ENCODE data around the gene HDAC7.

Gene HDAC7

DNA sequence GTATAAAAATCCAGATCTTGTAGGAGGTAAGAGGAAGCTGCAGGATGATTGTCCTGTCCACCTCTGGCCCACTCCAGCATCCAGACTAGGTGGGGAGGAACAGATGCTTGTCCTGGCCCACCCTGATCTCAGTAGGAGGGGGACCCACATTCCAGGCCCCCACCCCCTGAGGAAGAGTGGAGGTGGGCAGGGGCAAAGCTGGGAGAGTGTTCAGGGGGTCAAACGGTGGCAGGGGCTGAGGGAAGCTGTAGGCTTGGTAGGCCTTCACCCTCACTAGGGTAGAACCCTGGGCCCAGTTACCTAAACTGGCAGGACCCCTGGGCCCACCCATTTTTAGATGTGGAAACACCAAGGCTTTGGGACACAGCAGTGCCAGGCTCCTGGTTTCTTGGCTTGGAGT lies 42.6 kb downstream of the HDAC7 start:
- DNase-seq = no peak

DNA sequence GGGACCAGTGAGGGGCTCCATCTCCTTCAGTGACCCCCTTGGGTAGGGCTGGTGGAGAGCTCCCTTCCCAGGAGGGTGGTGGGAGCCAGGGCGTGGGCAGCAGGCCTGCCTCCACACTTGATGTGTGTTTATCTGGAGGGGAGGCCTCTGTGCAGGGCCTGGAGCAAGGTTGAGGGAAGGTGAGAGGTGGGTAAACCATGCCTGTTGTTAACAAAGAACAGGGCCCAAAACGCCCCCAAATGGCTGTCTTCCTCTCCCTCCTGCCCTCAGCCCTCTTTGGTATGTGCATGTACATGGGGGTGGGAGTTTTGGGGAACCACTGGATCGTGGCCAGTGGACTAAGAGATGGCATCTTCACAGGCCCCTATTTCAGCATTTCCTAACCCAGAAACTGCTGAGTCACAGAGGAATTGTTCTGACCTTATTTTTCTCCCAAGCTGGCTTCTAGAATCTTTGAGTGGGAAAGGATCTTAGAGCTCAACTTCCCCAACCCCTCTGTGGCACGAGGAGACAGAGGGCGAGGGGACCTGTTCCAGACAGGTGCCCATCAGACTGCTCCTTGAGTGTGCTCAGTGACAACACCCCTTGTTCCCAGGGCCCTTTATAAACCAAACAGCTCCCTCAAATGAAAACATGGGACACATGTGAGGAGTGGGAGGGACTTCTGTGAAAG lies 43.1 kb downstream of the HDAC7 start:
- DNase-seq = no peak

DNA sequence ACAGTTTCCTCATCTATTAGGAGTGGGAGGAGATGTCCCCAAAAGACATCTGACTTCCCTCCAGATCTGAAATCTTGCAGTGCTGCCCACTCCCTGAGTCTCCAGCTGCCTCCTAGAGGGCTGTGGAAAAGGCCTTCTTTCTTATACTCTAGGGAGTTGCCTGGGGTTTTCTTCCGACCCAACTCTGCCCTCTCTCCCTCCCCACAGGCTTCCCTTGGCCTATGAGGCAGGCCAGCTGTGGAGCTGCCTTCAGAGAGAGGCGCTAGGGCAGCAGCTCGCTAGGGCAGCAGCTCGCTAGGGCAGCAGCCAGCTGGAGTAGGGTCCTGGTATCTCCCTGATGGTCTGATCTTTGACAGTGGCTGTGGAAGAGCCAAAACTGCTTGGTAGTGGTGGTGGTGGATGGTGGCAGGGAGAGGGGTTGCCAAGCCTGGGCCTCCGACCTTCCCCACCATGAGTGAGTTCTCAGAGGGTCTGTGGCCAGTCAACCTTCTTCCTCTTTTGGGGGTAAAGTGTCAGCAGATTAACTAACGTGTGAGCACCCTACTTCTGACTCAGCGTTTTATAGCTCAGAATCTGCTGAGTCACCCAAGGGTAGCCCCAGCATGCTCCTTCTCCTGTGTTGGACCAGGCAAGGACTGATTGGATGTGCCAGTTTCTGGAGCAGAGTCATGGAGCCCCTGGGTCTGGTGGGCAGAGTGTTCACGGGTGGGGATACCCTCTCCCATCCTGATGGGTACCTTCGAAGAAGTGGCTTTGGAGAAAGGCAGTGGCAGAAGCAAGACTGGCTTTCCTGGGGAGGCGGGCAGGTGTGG lies 44.4 kb downstream of the HDAC7 start:
- DNase-seq = no peak

DNA sequence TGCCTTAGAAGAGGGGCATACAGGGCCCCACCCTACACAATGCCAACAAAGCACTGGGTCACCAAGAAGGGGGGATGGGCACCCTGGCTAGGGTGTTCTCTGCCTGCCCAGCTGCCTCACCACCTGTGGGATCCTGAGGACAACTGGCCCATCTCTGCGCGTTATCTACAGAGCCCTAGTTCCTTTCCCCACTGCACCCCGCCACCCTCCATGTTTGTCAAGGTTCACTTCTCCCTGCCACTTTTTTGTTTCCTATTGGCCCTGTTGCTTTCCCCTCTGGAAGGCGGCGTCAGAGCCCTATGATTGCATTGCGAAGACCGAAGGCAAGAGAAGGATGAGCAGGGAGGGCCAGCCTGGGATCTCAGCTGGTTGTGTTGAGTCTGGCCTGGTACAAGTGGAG lies 45.0 kb downstream of the HDAC7 start:
- DNase-seq = no peak

- DNase-seq = no peak
Observed at GRCh38 chr12:47773858-47774580, 45.7 kb downstream of the HDAC7 start.

- peak; percentile 62 for DNase-seq
Observed at GRCh38 chr12:47773062-47773857, 46.4 kb downstream of the HDAC7 start, which contains the start of gene SLC48A1. Gene SLC48A1 (plus strand): TSS chr12:47773238. CDS start chr12:47773305, 67 bp downstream.

- DNase-seq = no peak
Observed at GRCh38 chr12:47772738-47773061, 47.0 kb downstream of the HDAC7 start.

GRCh38 chr12:47772094-47772660 lies 47.5 kb downstream of the HDAC7 start:
- DNase-seq = no peak

GRCh38 chr12:47771304-47771703 lies 48.4 kb downstream of the HDAC7 start:
- no peak for DNase-seq

DNA sequence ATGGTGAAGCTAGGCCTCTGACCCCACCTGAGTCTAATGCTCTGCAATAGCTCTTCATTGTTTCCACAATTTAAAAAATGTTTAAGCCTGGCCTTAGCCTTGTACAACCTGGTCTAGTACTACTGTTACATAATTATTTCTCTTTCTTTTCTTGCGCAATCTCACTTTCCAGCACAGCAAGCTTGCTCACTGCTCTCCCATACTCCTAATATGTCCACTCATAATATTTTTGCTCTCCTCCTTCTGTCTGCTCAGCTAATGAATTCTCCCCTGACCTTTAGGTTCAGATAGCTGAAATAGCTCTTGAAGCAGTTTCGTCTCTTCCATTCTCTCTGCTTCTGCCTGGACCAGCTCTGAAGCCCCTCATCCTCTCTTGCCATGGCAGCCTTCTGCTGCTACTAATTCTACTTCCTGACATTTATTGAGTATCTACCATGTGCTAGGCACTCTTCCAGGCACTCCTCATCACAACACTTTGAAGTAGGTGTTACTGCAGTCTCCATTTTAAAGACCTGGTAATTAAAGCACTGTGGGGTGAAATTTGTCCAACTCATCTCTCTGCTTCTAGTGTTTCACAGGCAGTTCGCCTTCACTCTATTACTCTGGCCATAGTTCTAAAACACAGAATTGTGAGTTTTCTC lies 49.5 kb downstream of the HDAC7 start:
- DNase-seq = no peak

DNA sequence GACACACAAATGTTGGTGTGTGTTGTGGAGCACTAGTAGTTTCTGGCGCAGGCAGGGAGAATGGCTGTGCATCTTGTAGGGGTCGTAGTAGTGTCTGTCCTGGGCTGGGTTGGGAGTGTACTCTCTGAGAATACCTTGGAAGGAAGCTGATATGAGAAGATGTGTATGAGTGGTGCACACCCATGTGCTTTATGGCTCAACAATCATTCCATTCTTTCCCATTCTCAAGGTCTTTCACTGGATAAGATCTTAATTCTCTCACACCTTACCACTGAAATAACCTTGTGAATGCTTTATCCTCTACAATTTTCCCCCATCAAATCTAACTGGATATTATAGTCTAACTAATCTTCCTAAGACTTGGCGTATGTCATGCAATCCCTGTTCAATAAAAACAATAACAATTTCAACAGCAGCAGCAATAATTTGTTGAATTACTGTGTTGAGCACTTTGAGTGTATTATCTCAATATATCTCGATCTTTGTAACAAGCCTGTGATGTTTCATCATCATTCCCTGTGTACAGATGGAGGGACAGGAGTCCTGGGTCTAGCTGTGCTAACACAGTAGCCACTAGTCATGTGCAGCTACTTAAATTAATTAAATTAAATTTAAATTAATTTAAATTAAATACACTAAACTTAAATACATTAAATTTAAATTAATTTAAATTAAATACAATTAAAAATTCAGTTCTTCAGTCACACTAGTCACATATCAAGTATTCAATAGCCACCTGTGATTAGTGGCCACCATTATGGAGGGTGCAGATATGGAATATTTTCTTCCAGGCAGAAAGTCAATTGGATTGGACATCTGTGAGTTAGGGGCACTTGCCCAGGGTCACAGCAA lies 50.2 kb downstream of the HDAC7 start:
- DNase-seq = no peak

DNA sequence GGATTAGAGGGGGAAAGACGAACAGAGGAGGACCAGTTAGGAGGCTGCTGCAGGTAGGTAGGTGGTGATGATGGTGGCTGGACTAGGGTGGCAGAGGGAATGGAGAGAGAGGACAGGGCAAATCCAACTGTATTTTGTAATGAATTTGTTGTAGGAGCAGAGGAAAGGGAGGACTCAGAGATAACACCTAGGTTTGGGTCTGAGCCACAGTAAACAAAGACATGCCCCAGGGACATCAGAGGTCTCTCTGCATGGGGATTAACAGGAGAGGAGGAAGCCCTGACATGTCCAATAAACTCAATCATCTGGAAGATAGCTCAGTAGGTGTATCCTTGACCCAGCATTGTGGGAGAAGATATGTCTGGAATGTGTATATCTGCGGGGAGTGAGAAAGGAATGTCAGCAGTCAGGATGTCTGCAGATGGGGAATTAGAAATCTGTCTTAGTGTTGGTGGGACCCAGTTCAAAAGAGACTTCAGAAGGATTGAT lies 51.3 kb downstream of the HDAC7 start:
- no peak for DNase-seq

DNA sequence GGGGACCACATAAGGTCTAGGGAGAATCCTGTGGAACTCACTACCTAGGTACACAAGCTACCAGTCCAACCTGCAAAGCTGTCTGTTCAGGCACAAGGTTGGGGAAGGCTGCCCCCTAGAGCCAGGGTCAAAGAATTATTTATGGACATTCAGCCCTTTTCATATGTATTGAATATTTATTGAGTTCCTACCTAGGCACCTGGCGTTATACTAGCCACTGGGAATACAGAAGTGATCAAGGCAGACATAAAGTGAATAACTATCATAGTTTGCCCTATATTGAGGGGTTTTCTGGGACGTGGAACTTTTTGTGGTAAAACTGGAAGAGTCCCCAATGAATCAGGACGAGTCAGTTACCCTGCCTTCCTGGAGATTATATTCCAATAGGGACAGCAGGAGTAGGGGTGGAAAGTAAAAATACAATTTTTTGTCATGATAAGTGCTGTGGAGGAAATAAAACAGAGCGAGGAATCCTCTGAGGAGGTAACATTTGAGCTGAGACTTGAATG lies 52.4 kb downstream of the HDAC7 start:
- peak; percentile 81 for DNase-seq

- DNase-seq = no peak
Observed at GRCh38 chr12:47766502-47767215, 53.0 kb downstream of the HDAC7 start.

- DNase-seq = no peak
Observed at GRCh38 chr12:47763481-47764346, 56.0 kb downstream of the HDAC7 start.

GRCh38 chr12:47762850-47763465 lies 56.7 kb downstream of the HDAC7 start:
- no peak for DNase-seq

GRCh38 chr12:47758834-47759690 lies 60.6 kb downstream of the HDAC7 start, which contains the start of gene RAPGEF3:
Gene RAPGEF3 (minus strand): TSS chr12:47758880. CDS start chr12:47758556, 324 bp downstream.
- DNase-seq = peak; percentile 73

GRCh38 chr12:47758584-47758833 lies 61.2 kb downstream of the HDAC7 start:
- DNase-seq = no peak

All from stimulated activated CD4-positive, alpha-beta T cell treated with anti-CD3 and anti-CD28 coated beads, Interleukin-4, amount 100 ng/mL, for 24 hours (primary cell).